HEK293 (cell line): ENCODE data around the gene PDGFC.

Source experiments
- CTCF ChIA-PET: fragments of 350-600 bp; formaldehyde crosslinking; extraction: SDS; loops from one replicate; lab custom pipeline; 2021; ENCODE audit warnings: antibody characterized with exemption; lab: Yijun Ruan, JAX
- POLR2A ChIA-PET: fragments of 300-600 bp; formaldehyde crosslinking; extraction: SDS; loops from one replicate; lab custom pipeline; 2020; ENCODE audit warnings: antibody characterized with exemption, inconsistent platforms; lab: Yijun Ruan, JAX
- H3K27ac ChIP-seq: fragments of 200-500 bp; sonication (Bioruptor generic); 2 replicates; pipeline ENCODE4 v1.5.1; 2014; ENCODE audit warnings: low read depth, low read length, control low read depth, inconsistent platforms; ENCODE audit errors: extremely low read depth
- H3K36me3 ChIP-seq, 2 experiments: fragments of 200-500 bp in 1 of 2; sonication (Bioruptor generic) in 1 of 2; 1 replicate in 1 of 2; 2 replicates in 1 of 2; pipeline ENCODE4 v1.5.1; 2014 to 2017; ENCODE audit warnings: inconsistent platforms in 2 of 2, low read length in 2 of 2; ENCODE audit not compliant: control insufficient read depth in 2 of 2, insufficient read depth in 1 of 2
- H3K4me1 ChIP-seq: fragments of 200-500 bp; sonication (Bioruptor generic); 2 replicates; pipeline ENCODE4 v1.5.1; 2014; ENCODE audit warnings: mild to moderate bottlenecking, low read length, inconsistent platforms; ENCODE audit not compliant: control insufficient read depth, insufficient read depth
- H3K4me3 ChIP-seq: 2 replicates; pipeline ENCODE4 v1.5.1; 2011; ENCODE audit warnings: low read depth, mild to moderate bottlenecking, control low read depth, low read length, moderate library complexity
- H3K9me3 ChIP-seq: fragments of 200-500 bp; sonication (Bioruptor generic); 2 replicates; pipeline ENCODE4 v1.5.1; 2014; ENCODE audit warnings: low read depth, low read length, inconsistent platforms; ENCODE audit not compliant: control insufficient read depth, insufficient read depth
- GLIS1 ChIP-seq: fragments of 450-650 bp; formaldehyde crosslinking; IDR thresholded peaks from 2 replicates; pipeline ENCODE4 v1.5.1; 2016; ENCODE audit warnings: missing biosample characterization, missing genetic modification characterization
- IKZF3 ChIP-seq: fragments of 450-650 bp; IDR thresholded peaks from 2 replicates; pipeline ENCODE4 v1.5.0; 2018; ENCODE audit warnings: missing biosample characterization, mild to moderate bottlenecking, missing genetic modification characterization, moderate library complexity
- KLF8 ChIP-seq: fragments of 450-650 bp; formaldehyde crosslinking; IDR thresholded peaks from 2 replicates; pipeline ENCODE4 v1.5.1; 2016; ENCODE audit warnings: missing biosample characterization, missing genetic modification characterization
- PRDM10 ChIP-seq: fragments of 450-650 bp; formaldehyde crosslinking; IDR thresholded peaks from 2 replicates; pipeline ENCODE4 v1.5.1; 2016; ENCODE audit warnings: missing biosample characterization, missing genetic modification characterization
- TSHZ1 ChIP-seq: fragments of 450-650 bp; formaldehyde crosslinking; IDR thresholded peaks from 2 replicates; pipeline ENCODE4 v1.5.1; 2016; ENCODE audit warnings: missing biosample characterization, missing genetic modification characterization, borderline replicate concordance
- WT1 ChIP-seq: fragments of 450-650 bp; formaldehyde crosslinking; IDR thresholded peaks from 2 replicates; pipeline ENCODE4 v1.5.1; 2016; ENCODE audit warnings: missing biosample characterization, missing genetic modification characterization
- ZNF221 ChIP-seq: fragments of 450-650 bp; formaldehyde crosslinking; IDR thresholded peaks from 2 replicates; pipeline ENCODE4 v1.5.1; 2017; ENCODE audit warnings: missing biosample characterization, missing genetic modification characterization, borderline replicate concordance
- ZNF26 ChIP-seq: fragments of 450-650 bp; formaldehyde crosslinking; IDR thresholded peaks from 2 replicates; pipeline ENCODE4 v1.5.1; 2016; ENCODE audit warnings: missing biosample characterization, missing genetic modification characterization
- ZNF266 ChIP-seq: fragments of 450-650 bp; formaldehyde crosslinking; IDR thresholded peaks from 2 replicates; pipeline ENCODE4 v1.5.1; 2016; ENCODE audit warnings: missing biosample characterization, missing genetic modification characterization, low read depth
- ZNF274 ChIP-seq, 2 experiments: fragments of 200-500 bp in 1 of 2; fragments of 450-650 bp in 1 of 2; sonication (Bioruptor generic) in 1 of 2; formaldehyde crosslinking in 1 of 2; IDR thresholded peaks; 2 replicates each; pipeline versions ENCODE4 v1.5.1 to v1.6.1; 2014 to 2016; ENCODE audit warnings: borderline replicate concordance in 1 of 2, inconsistent platforms in 1 of 2, low read length in 1 of 2, missing biosample characterization in 1 of 2, missing genetic modification characterization in 1 of 2
- ZNF398 ChIP-seq: fragments of 450-650 bp; formaldehyde crosslinking; IDR thresholded peaks from 2 replicates; pipeline ENCODE4 v1.5.1; 2017; ENCODE audit warnings: missing biosample characterization, missing genetic modification characterization
- ZNF501 ChIP-seq: fragments of 450-650 bp; formaldehyde crosslinking; IDR thresholded peaks from 2 replicates; pipeline ENCODE4 v1.5.1; 2016; ENCODE audit warnings: missing biosample characterization, missing genetic modification characterization
- ZNF518A ChIP-seq: fragments of 450-650 bp; formaldehyde crosslinking; conservative IDR thresholded peaks from 2 replicates; pipeline ENCODE4 v1.5.1; 2016; ENCODE audit warnings: low read depth, missing biosample characterization, missing genetic modification characterization
- ZNF548 ChIP-seq: fragments of 450-650 bp; formaldehyde crosslinking; IDR thresholded peaks from 2 replicates; pipeline ENCODE4 v1.5.1; 2016; ENCODE audit warnings: missing biosample characterization, missing genetic modification characterization
- ZNF585B ChIP-seq: fragments of 450-650 bp; formaldehyde crosslinking; IDR thresholded peaks from 2 replicates; pipeline ENCODE4 v1.5.1; 2016; ENCODE audit warnings: missing biosample characterization, missing genetic modification characterization
- ZNF658 ChIP-seq: fragments of 450-650 bp; formaldehyde crosslinking; IDR thresholded peaks from 2 replicates; pipeline ENCODE4; 2016; ENCODE audit warnings: missing biosample characterization, missing genetic modification characterization
- ZSCAN4 ChIP-seq: fragments of 450-650 bp; formaldehyde crosslinking; IDR thresholded peaks from 2 replicates; pipeline ENCODE4 v1.5.1; 2017; ENCODE audit warnings: missing biosample characterization, missing genetic modification characterization

Gene PDGFC

GRCh38 chr4:156931267-156931666, 40.3 kb downstream of the PDGFC start (continued):
- peak; percentile 44; the same call in 1 of the 2 replicates for TF ChIP-seq ZNF518A (tag by site-specific recombination)
- TF ChIP-seq WT1 (tag by site-specific recombination), result peak; percentile 91
- peak; percentile 83 for TF ChIP-seq KLF8 (tag by site-specific recombination)
- no peak for TF ChIP-seq ZNF221 (tag by site-specific recombination)

GRCh38 chr4:156929386-156930105, 42.1 kb downstream of the PDGFC start:
- Histone ChIP-seq H3K4me3 (no peak overlapping the region), H3K27ac (no peak overlapping the region), H3K4me1 (peaks cover 8% of the 10 kb centered on the region; the same call in 1 of the 2 replicates), H3K36me3 (no peaks in the 10 kb centered on the region), H3K9me3 (no peaks in the 10 kb centered on the region)
- CTCF ChIA-PET, result no interaction called here
- POLR2A ChIA-PET, result no interaction called here
- TF ChIP-seq ZNF398 (tag by site-specific recombination) (no peak), ZNF501 (tag by site-specific recombination) (no peak), ZSCAN4 (tag by site-specific recombination) (no peak), PRDM10 (tag by site-specific recombination) (no peak), IKZF3 (tag by site-specific recombination) (no peak), ZNF548 (tag by site-specific recombination) (no peak), TSHZ1 (tag by site-specific recombination) (no peak), ZNF585B (tag by site-specific recombination) (no peak), ZNF266 (tag by site-specific recombination) (no peak), GLIS1 (tag by site-specific recombination) (no peak), ZNF274 (IDR thresholded peaks at IDR 0.05; ENCODE audit: low read length) (no peak), ZNF274 (tag by site-specific recombination; IDR thresholded peaks at IDR 0.05; ENCODE audit: borderline replicate concordance) (no peak), ZNF26 (no peak), ZNF658 (no peak)
